Measurements from ENCODE around the gene CCDC9B. TPM values are rescaled to one million over a fixed set of nuclear protein-coding genes. Genes with fewer than 3 reads are reported as not detected.

Gene CCDC9B
- total RNA-seq, 4 donors from 2014 or later = 2.4 to 43.8 (median 6.6) TPM

GRCh38 chr15:40347559-40348473, 7.1 kb upstream of the CCDC9B start:
- Histone ChIP-seq H3K4me3 (no peak overlapping the region), H3K27me3 (no peaks in the 10 kb centered on the region), H3K9me3 (no peaks in the 10 kb centered on the region), H3K27ac (no peak overlapping the region), H3K36me3 (no peaks in the 10 kb centered on the region), H3K4me1 (no peaks in the 10 kb centered on the region)
- TF ChIP-seq POLR2A (IDR thresholded peaks at IDR 0.05) (no peak), CTCF (IDR thresholded peaks at IDR 0.05) (no peak)
- intact Hi-C loops (cut with DNase I; ENCODE audit: low total_unique reads) = loop anchor here (10.0 kb wide), 1 partner anchor 63 kb away; the partner anchor contains the start of gene ANKRD63
- no peak for DNase-seq

DNA sequence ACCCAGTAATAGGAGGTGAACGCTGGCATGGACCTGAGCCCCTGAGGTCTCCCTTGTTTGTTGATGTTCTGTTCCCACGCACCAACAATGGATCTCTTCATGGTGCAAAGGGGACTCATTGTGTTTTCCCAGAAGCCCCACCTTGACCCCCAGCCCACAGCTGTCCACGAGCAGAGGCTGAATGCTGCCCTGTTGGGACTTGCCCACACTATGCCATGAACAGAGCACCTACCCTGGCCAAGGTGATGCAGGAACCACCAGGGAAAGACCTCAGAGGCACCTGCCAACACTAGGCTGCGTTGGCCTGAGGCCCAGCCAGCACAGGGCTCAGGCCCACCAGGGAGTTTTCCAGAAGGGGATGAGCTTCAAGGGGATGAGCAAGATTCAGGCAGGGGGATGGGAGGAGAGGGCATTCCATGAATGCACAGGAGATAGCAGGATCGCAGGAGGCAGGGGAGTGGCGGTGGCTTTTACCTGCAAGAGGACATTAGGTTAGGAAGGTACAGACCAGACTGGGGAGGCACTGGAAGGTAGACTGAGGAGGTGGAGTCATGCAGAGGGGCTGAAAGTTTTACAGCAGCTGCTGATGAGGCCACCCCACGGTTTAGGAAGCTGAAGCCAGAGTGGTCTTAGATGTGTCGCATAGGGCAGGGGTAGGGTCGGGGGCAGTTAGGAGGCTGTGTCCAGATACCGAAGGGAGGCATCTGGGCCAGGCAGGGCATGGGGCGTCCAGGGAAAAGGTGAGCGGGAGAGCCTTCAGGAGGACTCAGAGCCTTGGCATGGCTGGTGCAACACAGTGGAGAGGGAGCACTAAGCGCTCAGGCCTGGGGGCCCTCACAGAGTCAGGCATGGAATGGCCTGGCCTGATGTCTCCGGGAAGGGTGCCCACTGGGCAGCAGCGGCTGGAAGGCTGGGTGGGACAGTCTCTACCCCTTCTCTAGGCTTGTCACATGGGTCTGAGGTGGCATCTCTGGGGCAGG, 6.1 kb upstream of the CCDC9B start:
- Histone ChIP-seq H3K4me1 (no peaks in the 10 kb centered on the region), H3K27ac (no peak overlapping the region), H3K4me3 (no peak overlapping the region), H3K36me3 (no peaks in the 10 kb centered on the region), H3K27me3 (no peaks in the 10 kb centered on the region), H3K9me3 (no peaks in the 10 kb centered on the region)
- TF ChIP-seq POLR2A (IDR thresholded peaks at IDR 0.05) (no peak), CTCF (IDR thresholded peaks at IDR 0.05) (no peak)
- DNase-seq = no peak
- intact Hi-C loops (cut with DNase I; ENCODE audit: low total_unique reads) = loop anchor here (10.0 kb wide), 1 partner anchor 62 kb away; the partner anchor contains the start of gene ANKRD63

DNA sequence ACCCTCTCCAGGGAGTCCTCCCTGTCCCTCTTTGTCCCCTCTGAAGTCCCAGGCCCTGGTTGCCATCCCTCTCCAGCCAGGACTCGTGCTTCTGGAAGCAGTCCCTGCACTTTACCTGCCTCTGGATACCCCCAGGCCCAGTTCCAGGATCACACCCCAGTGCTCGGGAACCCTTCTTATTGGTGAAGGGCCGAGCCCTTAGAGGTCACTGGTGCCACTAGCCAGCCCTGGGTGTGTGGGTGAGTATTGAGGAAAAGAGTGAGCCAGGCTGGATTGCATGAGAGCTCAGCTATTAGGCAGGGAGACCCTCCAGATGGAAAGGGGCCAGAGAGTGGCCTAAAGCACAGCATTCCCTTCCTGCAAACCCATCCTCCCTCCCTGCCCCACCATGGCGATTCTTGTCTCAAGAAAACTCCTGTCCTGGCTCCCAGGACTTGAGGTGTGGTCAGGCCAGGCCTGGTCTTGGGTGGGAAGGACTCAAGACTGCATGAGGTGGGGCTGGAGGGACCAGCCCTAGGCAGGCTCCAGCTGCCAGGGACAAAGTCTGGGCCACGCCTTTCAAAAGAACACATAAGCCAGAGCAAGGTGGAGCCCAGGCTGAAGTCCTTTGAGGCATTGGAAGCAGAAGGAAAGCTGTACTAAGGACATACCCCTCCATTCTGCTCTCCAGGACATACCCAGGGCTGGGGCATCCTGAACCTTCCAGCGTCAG, 5.3 kb upstream of the CCDC9B start:
- intact Hi-C loops (cut with DNase I; ENCODE audit: low total_unique reads) = loop anchor here (10.0 kb wide), 1 partner anchor 61 kb away; the partner anchor contains the start of gene ANKRD63
- H3K4me3 ChIP-seq = no peak overlapping the region
- no peak for DNase-seq
- H3K27ac ChIP-seq = no peak overlapping the region
- H3K27me3 ChIP-seq = no peaks in the 10 kb centered on the region
- H3K9me3 ChIP-seq = no peaks in the 10 kb centered on the region
- peaks cover 0 to 2% of the 10 kb centered on the region in 2 donors for H3K4me1 ChIP-seq
- TF ChIP-seq POLR2A (IDR thresholded peaks at IDR 0.05) = no peak
- TF ChIP-seq CTCF (IDR thresholded peaks at IDR 0.05) = no peak
- H3K36me3 ChIP-seq = no peaks in the 10 kb centered on the region

- Histone ChIP-seq H3K4me3 (no peak overlapping the region), H3K27ac (no peak overlapping the region), H3K27me3 (no peaks in the 10 kb centered on the region), H3K9me3 (no peaks in the 10 kb centered on the region), H3K36me3 (no peaks in the 10 kb centered on the region), H3K4me1 (peaks cover 0 to 3% of the 10 kb centered on the region in 2 donors)
- TF ChIP-seq POLR2A (IDR thresholded peaks at IDR 0.05) (no peak), CTCF (IDR thresholded peaks at IDR 0.05) (no peak)
- DNase-seq = no peak
- intact Hi-C loops (cut with DNase I; ENCODE audit: low total_unique reads) = loop anchor here (10.0 kb wide), 1 partner anchor 61 kb away; the partner anchor contains the start of gene ANKRD63
These were observed 4.6 kb upstream of the CCDC9B start for GRCh38 chr15:40345225-40345866.

Data from uterus (tissue), 4 donors.